Thyroid gland (tissue), 4 donors: ENCODE results near the gene TUBB2B. TPM values are rescaled to one million over a fixed set of nuclear protein-coding genes. Genes with fewer than 3 reads are reported as not detected.
"Not testable (repeated sequence)": the region's sequence is repeated elsewhere in the genome, so short reads cannot be mapped to it uniquely, and the experiment has no call there.

Experiments
- DNase-seq, 2 donors: peaks; one replicate each; pipeline ENCODE4 v3.0.0-alpha.2; 2019
- H3K27ac ChIP-seq, 3 donors: fragments of 200-600 bp; sonication (generic); 1 replicate in 2 of 3; 2 replicates in 1 of 3; pipeline ENCODE4 v1.5.1; 2016 to 2019; ENCODE audit warnings: mild to moderate bottlenecking in 1 of 3, moderate library complexity in 1 of 3
- H3K27me3 ChIP-seq: fragments of 200-600 bp; sonication (generic); one replicate; pipeline ENCODE4 v1.5.1; 2019
- H3K36me3 ChIP-seq, 2 donors: fragments of 200-600 bp; sonication (generic); one replicate each; pipeline ENCODE4 v1.5.1; 2016 to 2019
- H3K4me1 ChIP-seq, 2 donors: fragments of 200-600 bp; sonication (generic); one replicate each; pipeline ENCODE4 v1.5.1; 2017 to 2019
- H3K4me3 ChIP-seq, 3 donors: fragments of 200-600 bp; sonication (generic); replicated peaks in 1 of 3; 1 replicate in 2 of 3; 2 replicates in 1 of 3; pipeline ENCODE4 v1.5.1; 2016; ENCODE audit warnings: mild to moderate bottlenecking in 1 of 3
- H3K9me3 ChIP-seq: fragments of 200-600 bp; sonication (generic); one replicate; pipeline ENCODE4 v1.5.1; 2017
- POLR2A ChIP-seq, 2 donors: fragments of 450-650 bp; IDR thresholded peaks; one replicate each; pipeline ENCODE4 v1.6.1; 2017; ENCODE audit warnings: antibody characterized with exemption in 2 of 2, mild to moderate bottlenecking in 2 of 2, moderate library complexity in 1 of 2
- WGBS, 2 donors: methylation state at CpG; one replicate each; pipeline ENCODE4 v1.1.5; 2017; 5-methylcytosine and 5-hydroxymethylcytosine counted together
- intact Hi-C: fragments of 100-400 bp; cut with DNase I; formaldehyde crosslinking; loops from one replicate; pipeline ENCODE4 v1.15.1; 2023
- total RNA-seq, 4 donors: library from RNA; depleted of rRNA; stranded (reverse); fragments of >200 nt; gene quantifications; one replicate each; pipeline ENCODE4 v1.2.3, GENCODE V29; 2016
- TF ChIP-seq, protein P1 (sequence below), 6 experiments: fragments of 200-600 bp in 3 of 6; fragments of 450-650 bp in 3 of 6; sonication (generic) in 3 of 6; IDR thresholded peaks; one replicate each; pipeline ENCODE4 v1.5.1; 2016 to 2019; ENCODE audit warnings: antibody characterized with exemption in 6 of 6, mild to moderate bottlenecking in 2 of 6, inconsistent platforms in 1 of 6, moderate library complexity in 1 of 6

TUBB2B gene
- total RNA-seq, 4 donors from 2014 or later = 1.1 to 6.1 (median 3.5) TPM; not detected in 1

DNA sequence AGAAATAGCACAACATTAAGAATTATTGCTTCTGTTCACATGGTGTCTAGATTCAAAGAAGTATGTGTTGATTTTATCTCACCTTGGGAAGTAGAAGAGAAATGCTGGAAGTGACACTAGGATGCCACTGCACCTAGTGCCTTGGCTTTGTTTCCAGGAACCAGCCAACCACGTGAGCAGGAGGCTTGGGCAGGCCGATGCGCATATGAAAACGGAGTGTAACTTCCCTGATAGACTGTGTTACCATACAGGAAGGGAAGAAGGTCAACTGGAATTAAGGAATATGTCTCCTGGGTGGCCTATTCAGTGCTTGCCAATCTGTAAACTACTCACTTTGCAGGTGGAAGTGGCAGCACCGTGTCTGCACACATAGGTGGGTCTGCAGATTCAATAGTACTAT lies 28.1 kb downstream of the TUBB2B start:
- no peak overlapping the region for H3K4me3 ChIP-seq
- no peaks in the 10 kb centered on the region for H3K4me1 ChIP-seq
- WGBS, 2 donors = 82% methylated on average over 5 of the region's 5 CpGs
- no peak for DNase-seq
- no peak overlapping the region for H3K27ac ChIP-seq
- intact Hi-C loops = no loop called here
- TF ChIP-seq, protein P1, sequence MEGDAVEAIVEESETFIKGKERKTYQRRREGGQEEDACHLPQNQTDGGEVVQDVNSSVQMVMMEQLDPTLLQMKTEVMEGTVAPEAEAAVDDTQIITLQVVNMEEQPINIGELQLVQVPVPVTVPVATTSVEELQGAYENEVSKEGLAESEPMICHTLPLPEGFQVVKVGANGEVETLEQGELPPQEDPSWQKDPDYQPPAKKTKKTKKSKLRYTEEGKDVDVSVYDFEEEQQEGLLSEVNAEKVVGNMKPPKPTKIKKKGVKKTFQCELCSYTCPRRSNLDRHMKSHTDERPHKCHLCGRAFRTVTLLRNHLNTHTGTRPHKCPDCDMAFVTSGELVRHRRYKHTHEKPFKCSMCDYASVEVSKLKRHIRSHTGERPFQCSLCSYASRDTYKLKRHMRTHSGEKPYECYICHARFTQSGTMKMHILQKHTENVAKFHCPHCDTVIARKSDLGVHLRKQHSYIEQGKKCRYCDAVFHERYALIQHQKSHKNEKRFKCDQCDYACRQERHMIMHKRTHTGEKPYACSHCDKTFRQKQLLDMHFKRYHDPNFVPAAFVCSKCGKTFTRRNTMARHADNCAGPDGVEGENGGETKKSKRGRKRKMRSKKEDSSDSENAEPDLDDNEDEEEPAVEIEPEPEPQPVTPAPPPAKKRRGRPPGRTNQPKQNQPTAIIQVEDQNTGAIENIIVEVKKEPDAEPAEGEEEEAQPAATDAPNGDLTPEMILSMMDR (IDR thresholded peaks at IDR 0.05) = no peak
- no peak for TF ChIP-seq POLR2A (IDR thresholded peaks at IDR 0.05)
- no peaks in the 10 kb centered on the region for H3K9me3 ChIP-seq
- H3K36me3 ChIP-seq = no peaks in the 10 kb centered on the region
- H3K27me3 ChIP-seq = no peaks in the 10 kb centered on the region

- H3K36me3 ChIP-seq, H3K4me3 ChIP-seq, DNase-seq, H3K27me3 ChIP-seq, H3K27ac ChIP-seq, H3K9me3 ChIP-seq, intact Hi-C loops, H3K4me1 ChIP-seq: not testable (repeated sequence)
- 88 to 90% methylated on average over 3 to 4 of the region's 5 CpGs for WGBS, 2 donors
Measured at GRCh38 chr6:3197734-3198133, 29.7 kb downstream of the TUBB2B start.

DNA sequence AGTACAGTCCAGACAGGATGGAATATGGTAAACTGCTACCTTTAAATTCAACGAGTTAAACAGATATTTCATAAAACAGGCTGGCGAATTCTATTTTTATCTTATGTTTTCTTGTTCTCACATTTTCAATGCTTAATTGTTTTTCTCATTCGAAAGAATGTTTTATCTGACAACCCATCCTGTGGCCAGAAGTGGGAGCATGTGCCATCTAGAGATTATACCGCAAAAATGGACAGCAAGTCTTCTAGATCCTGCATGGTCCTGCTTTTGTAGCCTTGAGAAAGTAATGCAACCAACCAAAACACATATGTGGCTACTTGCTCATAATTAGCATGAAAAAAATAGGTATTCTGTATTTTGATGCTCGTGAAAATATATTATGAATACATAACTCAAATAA lies 30.7 kb downstream of the TUBB2B start:
- TF ChIP-seq, protein P1 (IDR thresholded peaks at IDR 0.05) = no peak
- TF ChIP-seq POLR2A (IDR thresholded peaks at IDR 0.05) = no peak
- WGBS, 2 donors = 90 to 94% methylated on average over 5 of the region's 5 CpGs
- H3K27me3 ChIP-seq = no peaks in the 10 kb centered on the region
- no peak for DNase-seq
- no peaks in the 10 kb centered on the region for H3K36me3 ChIP-seq
- intact Hi-C loops = no loop called here
- H3K4me1 ChIP-seq = no peaks in the 10 kb centered on the region
- no peak overlapping the region for H3K27ac ChIP-seq
- no peak overlapping the region for H3K4me3 ChIP-seq
- H3K9me3 ChIP-seq = no peaks in the 10 kb centered on the region

DNA sequence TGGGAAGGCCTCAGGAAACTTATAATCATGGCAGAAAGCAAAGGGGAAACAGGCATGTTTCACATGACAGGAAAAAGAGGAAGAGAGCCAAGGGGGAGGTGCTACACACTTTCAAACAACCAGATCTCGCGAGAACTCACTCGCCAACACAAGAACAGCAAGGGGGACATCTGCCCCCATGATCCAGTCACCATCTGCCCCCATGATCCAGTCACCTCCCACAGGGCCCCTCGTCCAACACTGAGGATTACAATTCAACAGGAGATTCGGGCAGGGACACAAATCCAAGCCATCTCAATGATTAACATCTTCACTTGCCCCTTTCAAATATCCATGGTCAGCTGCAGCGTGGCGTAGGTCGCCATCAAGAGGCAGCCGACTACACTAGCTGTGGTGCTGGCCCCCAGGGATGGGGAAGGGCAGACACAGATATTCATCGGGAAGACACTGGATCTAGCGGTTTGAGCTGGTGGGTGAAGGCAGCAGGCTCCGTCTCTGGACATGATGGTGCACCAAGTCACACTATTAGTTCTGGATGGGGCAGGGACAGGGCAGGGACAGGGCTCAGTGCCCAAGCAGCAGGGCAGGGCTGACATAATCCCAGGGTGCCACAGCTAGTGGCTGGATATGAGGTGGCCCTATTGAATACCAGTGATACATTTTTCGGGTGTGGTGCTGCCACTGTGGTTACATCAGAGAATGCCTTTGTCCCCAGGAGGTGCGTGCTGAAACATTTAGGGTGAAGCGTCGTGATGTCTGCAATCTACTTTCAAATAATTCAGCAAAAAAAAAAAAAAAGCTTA lies 31.6 kb downstream of the TUBB2B start:
- Histone ChIP-seq H3K36me3 (no peaks in the 10 kb centered on the region), H3K4me3 (no peak overlapping the region), H3K9me3 (no peaks in the 10 kb centered on the region), H3K27me3 (no peaks in the 10 kb centered on the region), H3K27ac (no peak overlapping the region), H3K4me1 (no peaks in the 10 kb centered on the region)
- intact Hi-C loops = no loop called here
- 78 to 82% methylated on average over 14 to 16 of the region's 16 CpGs for WGBS, 2 donors
- TF ChIP-seq, protein P1 (IDR thresholded peaks at IDR 0.05) = no peak
- DNase-seq = no peak

- intact Hi-C loops = no loop called here
- TF ChIP-seq, protein P1 (IDR thresholded peaks at IDR 0.05) = no peak
- no peak for TF ChIP-seq POLR2A (IDR thresholded peaks at IDR 0.05)
- 77 to 86% methylated on average over 5 of the region's 5 CpGs for WGBS, 2 donors
- H3K27me3 ChIP-seq = no peaks in the 10 kb centered on the region
- H3K4me3 ChIP-seq = no peak overlapping the region
- H3K4me1 ChIP-seq = no peaks in the 10 kb centered on the region
- no peak overlapping the region for H3K27ac ChIP-seq
- no peak for DNase-seq
- no peaks in the 10 kb centered on the region for H3K9me3 ChIP-seq
- no peaks in the 10 kb centered on the region for H3K36me3 ChIP-seq
Measured at GRCh38 chr6:3195420-3195694, 32.1 kb downstream of the TUBB2B start.
